Measurements from ENCODE around the gene ITCH.
"Not testable (repeated sequence)": the region's sequence is repeated elsewhere in the genome, so short reads cannot be mapped to it uniquely, and the experiment has no call there.

Gene ITCH

GRCh38 chr20:34382877-34383455 lies 19.9 kb downstream of the ITCH start:
- not testable (repeated sequence) for DNase-seq

GRCh38 chr20:34385464-34385863 lies 22.4 kb downstream of the ITCH start:
- DNase-seq: no peak

GRCh38 chr20:34388000-34388399 lies 24.9 kb downstream of the ITCH start:
- DNase-seq: no peak

GRCh38 chr20:34388678-34389077 lies 25.6 kb downstream of the ITCH start:
- DNase-seq: no peak

- no peak for DNase-seq
Measured at GRCh38 chr20:34389206-34389953, 26.3 kb downstream of the ITCH start.

GRCh38 chr20:34389954-34390555 lies 27.0 kb downstream of the ITCH start:
- DNase-seq: no peak

- DNase-seq: no peak
Measured at GRCh38 chr20:34396408-34396807, 33.3 kb downstream of the ITCH start.

GRCh38 chr20:34397096-34397495 lies 34.0 kb downstream of the ITCH start:
- no peak for DNase-seq

- DNase-seq: not testable (repeated sequence)
Measured at GRCh38 chr20:34400776-34401175, 37.7 kb downstream of the ITCH start.

- no peak for DNase-seq
Measured at GRCh38 chr20:34401741-34402455, 38.8 kb downstream of the ITCH start.

- DNase-seq: no peak
Measured at GRCh38 chr20:34402461-34402860, 39.4 kb downstream of the ITCH start.

- no peak for DNase-seq
Measured at GRCh38 chr20:34403063-34403827, 40.2 kb downstream of the ITCH start.

- DNase-seq: no peak
Measured at GRCh38 chr20:34403908-34404307, 40.8 kb downstream of the ITCH start.

GRCh38 chr20:34404803-34405202 lies 41.7 kb downstream of the ITCH start:
- DNase-seq: no peak

- DNase-seq: not testable (repeated sequence)
Measured at GRCh38 chr20:34405247-34405651, 42.2 kb downstream of the ITCH start.

- not testable (repeated sequence) for DNase-seq
Measured at GRCh38 chr20:34405942-34406341, 42.9 kb downstream of the ITCH start.

GRCh38 chr20:34407962-34408474 lies 44.9 kb downstream of the ITCH start:
- DNase-seq: no peak

- no peak for DNase-seq
Measured at GRCh38 chr20:34410336-34410735, 47.3 kb downstream of the ITCH start.

GRCh38 chr20:34412453-34412852 lies 49.4 kb downstream of the ITCH start:
- DNase-seq: no peak

GRCh38 chr20:34414525-34414924 lies 51.5 kb downstream of the ITCH start:
- DNase-seq: not testable (repeated sequence)

GRCh38 chr20:34415079-34415478 lies 52.0 kb downstream of the ITCH start:
- DNase-seq: no peak

GRCh38 chr20:34420146-34420545 lies 57.1 kb downstream of the ITCH start:
- DNase-seq: no peak

- DNase-seq: no peak
Measured at GRCh38 chr20:34420975-34421374, 57.9 kb downstream of the ITCH start.
